Measurements from ENCODE around the gene SERPINA4. TPM values are rescaled to one million over a fixed set of nuclear protein-coding genes. Genes with fewer than 3 reads are reported as not detected.

Gene SERPINA4
- total and polyA plus RNA-seq, 2 of the 13 experiments (the other 11 are each of a cell fraction or from before 2014, with no cell fraction given) = 39.1 to 57.8 TPM

- peak; percentile 70; the same call in 1 of the 2 replicates for TF ChIP-seq ESRRA (CRISPR knock-in tag; IDR thresholded peaks at IDR 0.05; ENCODE audit: low read depth)
- TF ChIP-seq LRRFIP1 (CRISPR knock-in tag; conservative IDR thresholded peaks at IDR 0.05) = no peak
- TF ChIP-seq REPIN1 (CRISPR knock-in tag; IDR thresholded peaks at IDR 0.05; ENCODE audit: borderline replicate concordance, low read depth) = peak; percentile 36; the same call in 1 of the 2 replicates
- TF ChIP-seq ZNF646 (CRISPR knock-in tag; IDR thresholded peaks at IDR 0.05) = peak; percentile 55; the same call in 1 of the 2 replicates
- no peak for TF ChIP-seq HINFP (CRISPR knock-in tag; IDR thresholded peaks at IDR 0.05; ENCODE audit: low read depth)
- no peak for TF ChIP-seq MXD4 (CRISPR knock-in tag; IDR thresholded peaks at IDR 0.05)
- TF ChIP-seq ZMYM3 (CRISPR knock-in tag; IDR thresholded peaks at IDR 0.05) = peak; percentile 12; the same call in 1 of the 2 replicates
- no peak for TF ChIP-seq ETV6 (CRISPR knock-in tag; conservative IDR thresholded peaks at IDR 0.05)
- TF ChIP-seq PAXIP1 (CRISPR knock-in tag; conservative IDR thresholded peaks at IDR 0.05) = peak; percentile 95
- 0 out of 2 replicates have a peak, but pooled peaks have one; percentile 16 for TF ChIP-seq SAFB2 (CRISPR knock-in tag; IDR thresholded peaks at IDR 0.05; ENCODE audit: borderline replicate concordance, low read depth)
- TF ChIP-seq TCF7 (IDR thresholded peaks at IDR 0.05; ENCODE audit: low read depth) = peak; percentile 90
- TF ChIP-seq KDM5A (IDR thresholded peaks at IDR 0.05; ENCODE audit: borderline replicate concordance, low read length) = peak; percentile 40; the same call in 1 of the 2 replicates
- no peak for TF ChIP-seq ZNF138 (CRISPR knock-in tag; IDR thresholded peaks at IDR 0.05; ENCODE audit: low read depth)
- TF ChIP-seq ZNF24 (IDR thresholded peaks at IDR 0.05) = peak; percentile 97
- no peak for TF ChIP-seq KLF9 (CRISPR knock-in tag; IDR thresholded peaks at IDR 0.05; ENCODE audit: low read depth)
These were observed 11.5 kb downstream of the SERPINA4 start (continued) for GRCh38 chr14:94572637-94573303.

Data from HepG2 (cell line).